HCT116 (cell line): Measurements from ENCODE around the gene STYK1.

Experiments used
- CEBPB ChIP-seq: IDR thresholded peaks from 2 replicates; pipeline ENCODE4 v1.6.1; 2012; ENCODE audit warnings: low read depth
- EZH2 ChIP-seq: fragments of 200-600 bp; sonication (generic); IDR thresholded peaks from 2 replicates; pipeline ENCODE4 v1.6.1; 2017; ENCODE audit warnings: antibody characterized with exemption, mixed run types
- FOSL1 ChIP-seq: IDR thresholded peaks from 2 replicates; pipeline ENCODE4 v1.6.1; 2012; ENCODE audit warnings: low read depth
- JUND ChIP-seq: IDR thresholded peaks from 2 replicates; pipeline ENCODE4 v1.6.1; 2012
- POLR2A ChIP-seq: IDR thresholded peaks from 2 replicates; pipeline ENCODE4 v1.7.0; 2011; ENCODE audit warnings: borderline replicate concordance; ENCODE audit not compliant: insufficient read depth, insufficient read length; ENCODE audit errors: extremely low read depth
- POLR2AphosphoS5 ChIP-seq: IDR thresholded peaks from 2 replicates; pipeline ENCODE4 v1.6.1; 2011; ENCODE audit warnings: mild to moderate bottlenecking, low read depth, low read length, moderate library complexity
- RAD21 ChIP-seq: IDR thresholded peaks from 2 replicates; pipeline ENCODE4 v1.6.1; 2012; ENCODE audit warnings: low read depth, mild to moderate bottlenecking
- SIN3A ChIP-seq: IDR thresholded peaks from 2 replicates; pipeline ENCODE4 v1.6.1; 2012; ENCODE audit warnings: low read depth
- YY1 ChIP-seq: IDR thresholded peaks from 2 replicates; pipeline ENCODE4 v1.6.1; 2011; ENCODE audit warnings: low read length, low read depth, moderate library complexity, mild to moderate bottlenecking; ENCODE audit not compliant: insufficient replicate concordance; ENCODE audit errors: extremely low read depth
- ZFX ChIP-seq: fragments of 450-650 bp; IDR thresholded peaks from 2 replicates; pipeline ENCODE4 v1.6.1; 2017
- ZNF274 ChIP-seq: fragments of 200-500 bp; sonication (Bioruptor generic); IDR thresholded peaks from 2 replicates; pipeline ENCODE4 v1.6.1; 2014; ENCODE audit warnings: mild to moderate bottlenecking, low read depth, low read length, inconsistent platforms
- TF ChIP-seq, protein P1 (sequence below): IDR thresholded peaks from 2 replicates; pipeline ENCODE4 v1.6.1; 2012; ENCODE audit warnings: low read depth
- TF ChIP-seq, protein P2 (sequence below), 3 experiments: fragments of 200-600 bp in 1 of 3; sonication (generic) in 1 of 3; IDR thresholded peaks in 2 of 3; conservative IDR thresholded peaks in 1 of 3; 2 replicates each; pipeline ENCODE4 v1.5.1; 2012 to 2017; ENCODE audit warnings: low read depth in 2 of 3, low read length in 2 of 3, antibody characterized with exemption in 1 of 3, borderline replicate concordance in 1 of 3, control low read depth in 1 of 3, mild to moderate bottlenecking in 1 of 3, mixed read lengths in 1 of 3, mixed run types in 1 of 3, moderate library complexity in 1 of 3; ENCODE audit not compliant: insufficient read depth in 1 of 3

DNA sequence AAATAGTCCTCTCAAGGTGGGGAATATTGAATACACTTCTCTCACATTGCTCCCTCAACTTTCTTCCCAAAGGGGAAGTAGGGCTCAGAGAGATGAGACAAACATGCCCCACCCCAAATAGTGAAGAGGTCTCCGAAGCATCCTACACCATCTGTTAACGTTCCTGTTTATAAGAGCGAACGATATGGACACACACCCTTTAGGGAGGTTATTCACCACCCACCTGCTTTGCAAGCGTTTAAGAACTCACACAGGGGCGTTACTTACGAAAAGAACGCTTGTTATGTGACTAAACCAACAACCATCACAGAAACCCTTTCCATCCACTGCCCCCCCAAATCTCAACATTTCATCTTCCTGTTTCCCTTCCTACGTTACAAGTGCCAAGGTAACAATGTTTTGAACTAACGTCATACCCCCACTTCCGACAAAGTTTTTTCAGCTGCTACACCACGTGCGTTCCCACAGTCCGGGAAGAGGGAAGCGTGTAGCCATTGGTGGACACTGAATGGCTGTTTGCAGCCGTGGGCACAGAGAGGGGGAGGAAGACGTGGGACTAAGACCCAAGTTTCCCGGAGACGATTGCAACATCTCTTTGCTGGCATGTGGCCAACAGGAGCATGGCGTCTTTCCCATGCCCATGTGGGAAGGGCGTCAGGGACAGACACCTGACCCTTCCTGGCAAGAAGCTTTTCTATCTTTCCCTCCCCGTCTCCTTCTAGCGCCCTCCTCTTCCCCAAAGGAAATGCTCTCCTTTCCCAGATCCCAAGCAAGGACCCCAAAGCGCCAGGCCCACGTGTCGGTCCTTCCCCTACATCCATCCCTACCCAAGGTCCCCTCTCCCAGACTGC, 48.0 kb upstream of the STYK1 start:
- TF ChIP-seq POLR2AphosphoS5 (peak; percentile 74), ZFX (no peak), CEBPB (peak; percentile 99), EZH2 (no peak), ZNF274 (no peak), POLR2A (no peak), FOSL1 (no peak), RAD21 (no peak), SIN3A (peak; percentile 95), YY1 (peak; percentile 81), JUND (no peak)
- TF ChIP-seq, protein P1, sequence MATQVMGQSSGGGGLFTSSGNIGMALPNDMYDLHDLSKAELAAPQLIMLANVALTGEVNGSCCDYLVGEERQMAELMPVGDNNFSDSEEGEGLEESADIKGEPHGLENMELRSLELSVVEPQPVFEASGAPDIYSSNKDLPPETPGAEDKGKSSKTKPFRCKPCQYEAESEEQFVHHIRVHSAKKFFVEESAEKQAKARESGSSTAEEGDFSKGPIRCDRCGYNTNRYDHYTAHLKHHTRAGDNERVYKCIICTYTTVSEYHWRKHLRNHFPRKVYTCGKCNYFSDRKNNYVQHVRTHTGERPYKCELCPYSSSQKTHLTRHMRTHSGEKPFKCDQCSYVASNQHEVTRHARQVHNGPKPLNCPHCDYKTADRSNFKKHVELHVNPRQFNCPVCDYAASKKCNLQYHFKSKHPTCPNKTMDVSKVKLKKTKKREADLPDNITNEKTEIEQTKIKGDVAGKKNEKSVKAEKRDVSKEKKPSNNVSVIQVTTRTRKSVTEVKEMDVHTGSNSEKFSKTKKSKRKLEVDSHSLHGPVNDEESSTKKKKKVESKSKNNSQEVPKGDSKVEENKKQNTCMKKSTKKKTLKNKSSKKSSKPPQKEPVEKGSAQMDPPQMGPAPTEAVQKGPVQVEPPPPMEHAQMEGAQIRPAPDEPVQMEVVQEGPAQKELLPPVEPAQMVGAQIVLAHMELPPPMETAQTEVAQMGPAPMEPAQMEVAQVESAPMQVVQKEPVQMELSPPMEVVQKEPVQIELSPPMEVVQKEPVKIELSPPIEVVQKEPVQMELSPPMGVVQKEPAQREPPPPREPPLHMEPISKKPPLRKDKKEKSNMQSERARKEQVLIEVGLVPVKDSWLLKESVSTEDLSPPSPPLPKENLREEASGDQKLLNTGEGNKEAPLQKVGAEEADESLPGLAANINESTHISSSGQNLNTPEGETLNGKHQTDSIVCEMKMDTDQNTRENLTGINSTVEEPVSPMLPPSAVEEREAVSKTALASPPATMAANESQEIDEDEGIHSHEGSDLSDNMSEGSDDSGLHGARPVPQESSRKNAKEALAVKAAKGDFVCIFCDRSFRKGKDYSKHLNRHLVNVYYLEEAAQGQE: no peak
- TF ChIP-seq, protein P2, sequence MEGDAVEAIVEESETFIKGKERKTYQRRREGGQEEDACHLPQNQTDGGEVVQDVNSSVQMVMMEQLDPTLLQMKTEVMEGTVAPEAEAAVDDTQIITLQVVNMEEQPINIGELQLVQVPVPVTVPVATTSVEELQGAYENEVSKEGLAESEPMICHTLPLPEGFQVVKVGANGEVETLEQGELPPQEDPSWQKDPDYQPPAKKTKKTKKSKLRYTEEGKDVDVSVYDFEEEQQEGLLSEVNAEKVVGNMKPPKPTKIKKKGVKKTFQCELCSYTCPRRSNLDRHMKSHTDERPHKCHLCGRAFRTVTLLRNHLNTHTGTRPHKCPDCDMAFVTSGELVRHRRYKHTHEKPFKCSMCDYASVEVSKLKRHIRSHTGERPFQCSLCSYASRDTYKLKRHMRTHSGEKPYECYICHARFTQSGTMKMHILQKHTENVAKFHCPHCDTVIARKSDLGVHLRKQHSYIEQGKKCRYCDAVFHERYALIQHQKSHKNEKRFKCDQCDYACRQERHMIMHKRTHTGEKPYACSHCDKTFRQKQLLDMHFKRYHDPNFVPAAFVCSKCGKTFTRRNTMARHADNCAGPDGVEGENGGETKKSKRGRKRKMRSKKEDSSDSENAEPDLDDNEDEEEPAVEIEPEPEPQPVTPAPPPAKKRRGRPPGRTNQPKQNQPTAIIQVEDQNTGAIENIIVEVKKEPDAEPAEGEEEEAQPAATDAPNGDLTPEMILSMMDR (IDR thresholded peaks at IDR 0.05 in 2 of 3, conservative IDR thresholded peaks at IDR 0.05 in 1 of 3; ENCODE audit: borderline replicate concordance in 1 of 3, insufficient read depth in 1 of 3, low read depth in 2 of 3, low read length in 2 of 3): no peak
